ENCODE data around the gene JAK1. TPM values are rescaled to one million over a fixed set of nuclear protein-coding genes. Genes with fewer than 3 reads are reported as not detected.
"Not testable (repeated sequence)": the region's sequence is repeated elsewhere in the genome, so short reads cannot be mapped to it uniquely, and the experiment has no call there.

JAK1 gene
- total and polyA plus RNA-seq, 10 donors, result 46.6 to 270 (median 205) TPM

- H3K36me3 ChIP-seq, result no peaks in the 10 kb centered on the region
- no peaks in the 10 kb centered on the region for H3K9me3 ChIP-seq
- 1 to 3% (median 1%) methylated on average over 45 to 72 of the region's 72 CpGs for WGBS, 5 donors
- H3K4me3 ChIP-seq, result peak overlapping the region; percentile 43 to 80 (median 56)
- peak overlapping the region; percentile 13 to 90 (median 86) for H3K27ac ChIP-seq
- DNase-seq, result peak; percentile 91
- H3K27me3 ChIP-seq (replicated peaks in 1 of 7), result peaks cover 0 to 15% (median 0%) of the 10 kb centered on the region in 7 donors
- H3K4me1 ChIP-seq, result peaks cover 16 to 39% (median 29%) of the 10 kb centered on the region in 6 donors
- TF ChIP-seq POLR2AphosphoS5 (IDR thresholded peaks at IDR 0.05), result peak; percentile 76 to 86 (median 77)
- no peak for TF ChIP-seq CTCF (IDR thresholded peaks at IDR 0.05 in 8 of 11, conservative IDR thresholded peaks at IDR 0.05 in 3 of 11)
- intact Hi-C loops (cut with DNase I; ENCODE audit: low total_unique reads), result loop anchor here (5.0 kb wide), 1 partner anchor 50 kb away; no protein-coding TSS in a partner anchor
These were observed 36.4 kb upstream of the JAK1 start for GRCh38 chr1:65002508-65003315.

- no peak for DNase-seq
- TF ChIP-seq CTCF (IDR thresholded peaks at IDR 0.05 in 8 of 11, conservative IDR thresholded peaks at IDR 0.05 in 3 of 11) (no peak), POLR2A (IDR thresholded peaks at IDR 0.05) (no peak), POLR2AphosphoS5 (IDR thresholded peaks at IDR 0.05) (no peak)
- intact Hi-C loops (cut with DNase I; ENCODE audit: low total_unique reads), result loop anchor here (5.0 kb wide), 1 partner anchor 50 kb away; no protein-coding TSS in a partner anchor
- Histone ChIP-seq H3K4me1 (peaks cover 16 to 37% (median 29%) of the 10 kb centered on the region in 6 donors), H3K9me3 (no peaks in the 10 kb centered on the region), H3K27me3 (replicated peaks in 1 of 7) (peaks cover 0 to 15% (median 0%) of the 10 kb centered on the region in 7 donors), H3K4me3 (peak overlapping the region; percentile 43 to 80 (median 56)), H3K27ac (peak overlapping the region; percentile 13 to 90 (median 86)), H3K36me3 (no peaks in the 10 kb centered on the region)
- WGBS, 5 donors, result 61 to 72% (median 64%) methylated on average over 11 to 12 of the region's 12 CpGs
These were observed 35.8 kb upstream of the JAK1 start for GRCh38 chr1:65002156-65002507.

DNA sequence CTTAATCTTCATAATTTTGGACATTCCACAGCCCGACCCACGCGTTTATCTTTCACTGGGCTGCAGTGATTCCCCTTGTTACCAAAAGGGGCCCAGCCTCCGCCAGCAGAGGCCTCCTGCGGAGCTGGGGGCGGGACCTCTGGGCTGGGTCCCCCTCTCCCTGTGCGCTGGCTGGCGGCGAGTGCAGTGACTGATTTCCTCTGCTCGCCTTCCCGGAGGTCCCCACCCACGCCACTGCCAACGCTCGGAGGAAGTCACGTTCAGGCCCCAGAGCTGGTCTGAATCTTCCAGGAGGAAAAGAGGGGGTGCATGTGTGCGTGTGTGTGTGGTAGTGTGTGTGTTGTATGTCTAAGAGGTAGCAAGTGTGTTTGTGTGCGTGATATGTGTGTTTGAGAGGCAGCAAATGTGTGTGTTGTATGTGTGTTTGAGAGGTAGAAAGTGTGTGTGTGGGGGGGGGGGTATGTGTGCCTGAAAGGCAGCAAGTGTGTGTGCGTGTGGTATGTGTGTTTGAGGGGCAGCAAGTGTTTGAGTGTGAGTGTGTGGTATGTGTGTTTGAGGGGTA lies 35.0 kb upstream of the JAK1 start:
- WGBS, 5 donors, result 6 to 10% (median 9%) methylated on average over 11 to 18 of the region's 18 CpGs
- peak in 7 of 11 experiments; percentile 4 to 50 (median 32) for TF ChIP-seq CTCF (IDR thresholded peaks at IDR 0.05 in 8 of 11, conservative IDR thresholded peaks at IDR 0.05 in 3 of 11)
- no peak for TF ChIP-seq POLR2A (IDR thresholded peaks at IDR 0.05)
- TF ChIP-seq POLR2AphosphoS5 (IDR thresholded peaks at IDR 0.05), result peak; percentile 90 to 92 (median 91)
- peak overlapping the region in 6 of 8 donors; percentile 8 to 80 (median 11) for H3K4me3 ChIP-seq

GRCh38 chr1:64998425-64998948 lies 32.1 kb upstream of the JAK1 start:
- Histone ChIP-seq H3K4me1 (peaks cover 16 to 33% (median 27%) of the 10 kb centered on the region in 6 donors), H3K27me3 (replicated peaks in 1 of 7) (peaks cover 0 to 15% (median 0%) of the 10 kb centered on the region in 7 donors)
- H3K4me3 ChIP-seq; H3K27ac ChIP-seq; H3K36me3 ChIP-seq; H3K9me3 ChIP-seq; DNase-seq; intact Hi-C loops (cut with DNase I; ENCODE audit: low total_unique reads): not testable (repeated sequence)
- WGBS, 5 donors, result 72 to 87% (median 86%) methylated on average over 4 of the region's 4 CpGs

More for the DNA sequence above, 35.0 kb upstream of the JAK1 start:
- Histone ChIP-seq H3K27me3 (replicated peaks in 1 of 7) (peaks cover 0 to 15% (median 0%) of the 10 kb centered on the region in 7 donors), H3K36me3 (no peaks in the 10 kb centered on the region), H3K27ac (peak overlapping the region; percentile 13 to 90 (median 86)), H3K4me1 (peaks cover 16 to 37% (median 29%) of the 10 kb centered on the region in 6 donors), H3K9me3 (no peaks in the 10 kb centered on the region)
- DNase-seq, result peak; percentile 93
- intact Hi-C loops (cut with DNase I; ENCODE audit: low total_unique reads), result loop anchor here (5.0 kb wide), 1 partner anchor 51 kb away; no protein-coding TSS in a partner anchor

Data from spleen (tissue), 11 donors.